Right atrium auricular region (tissue), 2 donors: ENCODE results near the gene KRTAP9-1. TPM values are rescaled to one million over a fixed set of nuclear protein-coding genes. Genes with fewer than 3 reads are reported as not detected.

Source experiments
- DNase-seq: peaks from one replicate; pipeline ENCODE4 v3.0.0-alpha.2; 2019; ENCODE audit warnings: low spot score
- H3K27ac ChIP-seq, 2 donors: fragments of 200-600 bp; sonication (generic); 1 replicate in 1 of 2; 2 replicates in 1 of 2; pipeline ENCODE4 v1.5.1; 2016 to 2019
- H3K27me3 ChIP-seq, 2 donors: fragments of 200-600 bp; sonication (generic); one replicate each; pipeline versions ENCODE4 v1.5.1 to v1.6.0; 2017 to 2019
- H3K36me3 ChIP-seq: fragments of 200-600 bp; sonication (generic); one replicate; pipeline ENCODE4 v1.5.1; 2016
- H3K4me1 ChIP-seq, 2 donors: fragments of 200-600 bp; sonication (generic); one replicate each; pipeline versions ENCODE4 v1.5.1 to v1.6.0; 2017 to 2019
- H3K4me3 ChIP-seq, 2 donors: fragments of 200-600 bp; sonication (generic); 1 replicate in 1 of 2; 2 replicates in 1 of 2; pipeline ENCODE4 v1.5.1; 2017 to 2019; ENCODE audit warnings: mild to moderate bottlenecking in 1 of 2, moderate library complexity in 1 of 2
- H3K9me3 ChIP-seq, 2 donors: fragments of 200-600 bp; sonication (generic); one replicate each; pipeline ENCODE4 v1.5.1; 2019
- total RNA-seq, 2 donors: library from RNA; depleted of rRNA; stranded (reverse); fragments of >200 nt; gene quantifications; one replicate each; pipeline ENCODE4 v1.1.0, GENCODE V29; 2016
- TF ChIP-seq, protein P1 (sequence below), 2 donors: fragments of 200-600 bp; sonication (generic); IDR thresholded peaks; one replicate each; pipeline ENCODE4 v1.5.1; 2019; ENCODE audit warnings: antibody characterized with exemption in 2 of 2

KRTAP9-1 gene
- total RNA-seq, 2 donors from 2014 or later = not detected

DNA sequence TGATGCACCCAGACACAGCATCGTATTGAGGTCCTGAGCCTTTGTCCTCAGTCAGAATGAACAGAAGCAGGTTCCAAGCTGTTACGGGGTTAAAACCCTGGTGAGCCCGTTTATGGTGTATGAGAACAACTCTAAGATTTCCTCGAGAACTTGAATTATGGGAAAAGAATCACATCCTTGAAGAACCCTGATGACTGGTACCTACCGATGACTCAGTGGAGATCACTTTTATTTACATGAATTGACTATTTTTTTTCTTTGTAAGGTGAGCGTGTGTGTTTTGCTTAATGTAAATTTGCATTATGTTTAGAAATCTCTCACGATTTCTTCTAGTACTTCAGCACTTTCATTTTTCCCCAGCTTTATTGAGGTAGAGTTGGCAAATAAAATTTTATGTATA lies 25.9 kb upstream of the KRTAP9-1 start:
- no peak for DNase-seq
- Histone ChIP-seq H3K27me3 (no peaks in the 10 kb centered on the region), H3K4me3 (no peak overlapping the region), H3K4me1 (no peaks in the 10 kb centered on the region), H3K27ac (no peak overlapping the region), H3K9me3 (no peaks in the 10 kb centered on the region), H3K36me3 (no peaks in the 10 kb centered on the region)
- TF ChIP-seq, protein P1, sequence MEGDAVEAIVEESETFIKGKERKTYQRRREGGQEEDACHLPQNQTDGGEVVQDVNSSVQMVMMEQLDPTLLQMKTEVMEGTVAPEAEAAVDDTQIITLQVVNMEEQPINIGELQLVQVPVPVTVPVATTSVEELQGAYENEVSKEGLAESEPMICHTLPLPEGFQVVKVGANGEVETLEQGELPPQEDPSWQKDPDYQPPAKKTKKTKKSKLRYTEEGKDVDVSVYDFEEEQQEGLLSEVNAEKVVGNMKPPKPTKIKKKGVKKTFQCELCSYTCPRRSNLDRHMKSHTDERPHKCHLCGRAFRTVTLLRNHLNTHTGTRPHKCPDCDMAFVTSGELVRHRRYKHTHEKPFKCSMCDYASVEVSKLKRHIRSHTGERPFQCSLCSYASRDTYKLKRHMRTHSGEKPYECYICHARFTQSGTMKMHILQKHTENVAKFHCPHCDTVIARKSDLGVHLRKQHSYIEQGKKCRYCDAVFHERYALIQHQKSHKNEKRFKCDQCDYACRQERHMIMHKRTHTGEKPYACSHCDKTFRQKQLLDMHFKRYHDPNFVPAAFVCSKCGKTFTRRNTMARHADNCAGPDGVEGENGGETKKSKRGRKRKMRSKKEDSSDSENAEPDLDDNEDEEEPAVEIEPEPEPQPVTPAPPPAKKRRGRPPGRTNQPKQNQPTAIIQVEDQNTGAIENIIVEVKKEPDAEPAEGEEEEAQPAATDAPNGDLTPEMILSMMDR (IDR thresholded peaks at IDR 0.05) = no peak

DNA sequence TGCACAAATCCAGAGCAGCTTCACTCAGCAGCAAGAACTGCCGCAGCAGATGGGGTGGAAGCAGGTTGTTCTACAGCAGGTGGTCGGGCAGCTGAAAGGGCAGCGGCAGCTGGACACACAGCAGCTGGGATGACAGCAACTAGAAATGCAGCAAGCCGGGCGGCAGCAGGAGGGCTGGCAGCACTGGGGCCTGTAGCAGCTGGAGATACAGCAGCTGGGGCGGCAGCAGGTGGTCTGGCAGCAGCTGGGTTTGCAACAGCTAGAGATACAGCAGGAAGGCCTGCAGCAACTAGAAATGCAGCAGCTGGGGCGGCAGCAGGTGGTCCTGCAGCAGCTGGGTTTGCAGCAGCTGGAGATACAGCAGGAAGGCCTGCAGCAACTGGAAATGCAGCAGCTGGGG lies 22.1 kb upstream of the KRTAP9-1 start:
- no peak for DNase-seq

DNA sequence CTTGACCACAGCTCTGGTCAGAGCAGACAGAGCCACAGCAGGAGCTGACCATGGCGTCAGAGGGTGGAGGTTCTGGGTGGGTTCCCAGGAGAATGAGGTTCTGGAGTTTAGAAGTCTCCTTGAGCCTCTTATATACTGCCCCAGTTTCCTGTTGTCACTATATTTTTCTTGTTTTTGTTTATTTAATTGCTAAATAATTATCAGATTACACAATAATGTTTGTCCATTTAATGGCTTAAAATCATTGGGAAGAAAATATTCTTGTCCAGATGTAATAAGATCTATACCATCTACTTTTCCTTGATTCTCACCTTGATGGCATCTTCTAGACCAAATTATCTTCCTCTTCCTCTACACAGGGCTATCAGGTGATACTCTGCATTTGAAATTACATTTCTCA lies 21.6 kb upstream of the KRTAP9-1 start, which contains the start of gene KRTAP4-3:
TSS of gene KRTAP4-3 (minus strand) at position 101 of the 400 bp plus-strand sequence. CDS start at position 52, 49 bp downstream.
- Histone ChIP-seq H3K4me1 (no peaks in the 10 kb centered on the region), H3K36me3 (no peaks in the 10 kb centered on the region), H3K27ac (no peak within 1 kb of the TSS), H3K4me3 (no peak within 1 kb of the TSS), H3K27me3 (no peaks in the 10 kb centered on the region), H3K9me3 (no peaks in the 10 kb centered on the region)
- no peak for DNase-seq
- TF ChIP-seq, protein P1 (IDR thresholded peaks at IDR 0.05) = no peak

More for the DNA sequence above, 22.1 kb upstream of the KRTAP9-1 start:
- Histone ChIP-seq H3K4me3 (no peak overlapping the region), H3K27ac (no peak overlapping the region), H3K9me3 (no peaks in the 10 kb centered on the region), H3K36me3 (no peaks in the 10 kb centered on the region), H3K4me1 (no peaks in the 10 kb centered on the region), H3K27me3 (no peaks in the 10 kb centered on the region)
- TF ChIP-seq, protein P1 (IDR thresholded peaks at IDR 0.05) = no peak

DNA sequence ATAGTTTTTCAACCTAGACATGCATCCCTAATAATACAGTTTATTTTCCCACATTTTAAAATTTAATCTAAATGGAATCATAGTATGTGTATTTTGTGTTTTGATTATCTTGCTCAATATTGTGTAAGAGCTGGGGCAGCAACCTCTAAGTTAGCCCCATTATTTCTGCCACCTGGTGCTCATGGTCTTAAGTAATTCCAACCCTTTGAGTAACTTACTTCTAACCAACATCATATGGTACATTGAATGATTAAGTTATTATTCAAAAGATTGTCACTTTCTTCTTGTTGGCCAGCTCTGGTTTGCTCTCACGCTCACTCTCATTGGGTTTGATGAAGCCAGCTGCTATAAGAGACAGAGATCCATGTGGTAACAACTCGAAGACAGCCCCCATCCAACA lies 17.8 kb upstream of the KRTAP9-1 start:
- H3K36me3 ChIP-seq = no peaks in the 10 kb centered on the region
- no peak overlapping the region for H3K4me3 ChIP-seq
- H3K27ac ChIP-seq = no peak overlapping the region
- TF ChIP-seq, protein P1 (IDR thresholded peaks at IDR 0.05) = no peak
- H3K27me3 ChIP-seq = no peaks in the 10 kb centered on the region
- H3K4me1 ChIP-seq = no peaks in the 10 kb centered on the region
- no peak for DNase-seq
- H3K9me3 ChIP-seq = no peaks in the 10 kb centered on the region

DNA sequence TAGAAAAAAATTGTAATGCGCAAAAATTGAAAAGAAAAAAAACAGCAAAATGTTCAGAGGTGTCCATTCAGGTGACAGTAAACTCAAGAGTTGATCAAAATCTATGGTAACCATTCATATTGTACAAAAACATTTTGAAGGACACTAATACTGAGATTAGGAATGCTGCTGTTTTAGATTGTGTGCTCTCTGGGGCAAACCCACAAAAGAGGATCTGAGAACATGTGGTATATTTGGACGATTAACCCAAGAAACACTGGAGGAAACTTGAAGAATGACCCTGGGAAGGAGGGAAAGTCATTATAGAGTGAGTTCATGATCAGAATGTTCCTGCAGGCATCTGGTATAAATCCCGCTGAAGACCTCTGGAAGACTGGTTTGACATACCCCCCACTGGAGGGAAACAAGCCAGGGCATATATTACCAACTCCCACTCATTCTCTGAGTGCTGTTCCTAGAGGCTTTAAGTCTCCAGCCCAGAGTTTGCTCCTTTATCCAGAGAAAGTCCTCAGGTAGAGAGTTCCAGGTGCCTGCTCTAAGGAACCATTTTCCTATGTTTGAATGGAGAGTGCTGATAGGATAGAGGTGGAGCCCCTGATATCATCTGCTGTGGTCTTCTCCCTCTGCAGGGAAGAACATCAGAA lies 12.8 kb upstream of the KRTAP9-1 start:
- Histone ChIP-seq H3K27ac (no peak overlapping the region), H3K36me3 (no peaks in the 10 kb centered on the region), H3K4me1 (no peaks in the 10 kb centered on the region), H3K4me3 (no peak overlapping the region), H3K27me3 (no peaks in the 10 kb centered on the region), H3K9me3 (no peaks in the 10 kb centered on the region)
- TF ChIP-seq, protein P1 (IDR thresholded peaks at IDR 0.05) = no peak
- DNase-seq = no peak
